Epithelial cell of proximal tubule (primary cell): ENCODE data around the gene MYO3B. TPM values are rescaled to one million over a fixed set of nuclear protein-coding genes. Genes with fewer than 3 reads are reported as not detected.

Source experiments
- DNase-seq: peaks from one replicate; pipeline ENCODE4 v3.0.0-alpha.2; 2011; ENCODE audit warnings: low read depth
- H3K4me3 ChIP-seq: 2 replicates; pipeline ENCODE4 v1.5.1; 2011; ENCODE audit warnings: low read depth, mild to moderate bottlenecking, low read length
- total RNA-seq: library from RNA; depleted of rRNA; stranded (reverse); fragments of >200 nt; gene quantifications from 2 replicates; pipeline ENCODE4 v1.2.3, GENCODE V29; 2015
- TF ChIP-seq, protein P1 (sequence below): conservative IDR thresholded peaks from 2 replicates; pipeline ENCODE4 v1.5.1; 2012; ENCODE audit warnings: low read depth, mild to moderate bottlenecking, low read length

MYO3B gene
- total RNA-seq, 1 donor from 2014 or later = 0.35 TPM

- TF ChIP-seq, protein P1, sequence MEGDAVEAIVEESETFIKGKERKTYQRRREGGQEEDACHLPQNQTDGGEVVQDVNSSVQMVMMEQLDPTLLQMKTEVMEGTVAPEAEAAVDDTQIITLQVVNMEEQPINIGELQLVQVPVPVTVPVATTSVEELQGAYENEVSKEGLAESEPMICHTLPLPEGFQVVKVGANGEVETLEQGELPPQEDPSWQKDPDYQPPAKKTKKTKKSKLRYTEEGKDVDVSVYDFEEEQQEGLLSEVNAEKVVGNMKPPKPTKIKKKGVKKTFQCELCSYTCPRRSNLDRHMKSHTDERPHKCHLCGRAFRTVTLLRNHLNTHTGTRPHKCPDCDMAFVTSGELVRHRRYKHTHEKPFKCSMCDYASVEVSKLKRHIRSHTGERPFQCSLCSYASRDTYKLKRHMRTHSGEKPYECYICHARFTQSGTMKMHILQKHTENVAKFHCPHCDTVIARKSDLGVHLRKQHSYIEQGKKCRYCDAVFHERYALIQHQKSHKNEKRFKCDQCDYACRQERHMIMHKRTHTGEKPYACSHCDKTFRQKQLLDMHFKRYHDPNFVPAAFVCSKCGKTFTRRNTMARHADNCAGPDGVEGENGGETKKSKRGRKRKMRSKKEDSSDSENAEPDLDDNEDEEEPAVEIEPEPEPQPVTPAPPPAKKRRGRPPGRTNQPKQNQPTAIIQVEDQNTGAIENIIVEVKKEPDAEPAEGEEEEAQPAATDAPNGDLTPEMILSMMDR = no peak
- H3K4me3 ChIP-seq = no peak overlapping the region
- no peak for DNase-seq
Observed at GRCh38 chr2:170695521-170696410, 517.8 kb downstream of the MYO3B start.

GRCh38 chr2:170696948-170697347 is 519.0 kb downstream of the MYO3B start:
- TF ChIP-seq, protein P1 = no peak
- H3K4me3 ChIP-seq = no peak overlapping the region
- no peak for DNase-seq

DNA sequence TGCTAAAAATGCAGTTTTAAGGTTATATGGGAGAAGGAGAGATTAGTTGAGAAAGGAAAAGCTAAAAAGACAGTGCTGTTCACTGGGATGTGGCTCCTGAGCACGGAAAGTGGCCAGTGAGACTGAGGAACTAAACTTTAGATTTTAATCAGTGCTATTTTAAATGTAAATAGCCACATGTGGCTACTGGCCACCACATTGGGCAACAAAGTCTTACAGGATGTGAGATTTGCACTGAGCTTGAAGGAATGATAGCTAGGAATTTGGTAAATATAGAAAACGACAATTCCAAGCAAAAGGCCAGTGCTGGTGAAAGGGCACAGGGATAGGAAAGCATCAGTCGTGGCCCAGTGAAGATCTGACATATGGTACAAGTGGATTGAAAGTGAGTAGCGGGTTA is 523.1 kb downstream of the MYO3B start:
- DNase-seq = no peak
- H3K4me3 ChIP-seq = no peak overlapping the region
- TF ChIP-seq, protein P1 = no peak

- TF ChIP-seq, protein P1 = no peak
- no peak overlapping the region for H3K4me3 ChIP-seq
- no peak for DNase-seq
Observed at GRCh38 chr2:170703776-170704476, 526.0 kb downstream of the MYO3B start.
